PC-9 (cell line): ENCODE measurements around the gene DGLUCY. TPM values are rescaled to one million over a fixed set of nuclear protein-coding genes. Genes with fewer than 3 reads are reported as not detected.

Source experiments
- BruUV-seq: library from RNA; stranded (reverse); fragments of 400-500 nt; replicated peaks from 2 replicates; lab custom pipeline; 2021; lab: Mats Ljungman, UMichigan
- CTCF ChIA-PET: fragments of 300-600 bp; sonication (Branson Sonifier 250); formaldehyde crosslinking; loops from one replicate; lab custom pipeline; 2022; ENCODE audit warnings: antibody characterized with exemption; lab: Charles Lee
- POLR2A ChIA-PET: fragments of 300-600 bp; sonication (Branson Sonifier 250); formaldehyde crosslinking; loops from one replicate; lab custom pipeline; 2022; ENCODE audit warnings: antibody characterized with exemption; ENCODE audit not compliant: unreplicated experiment; lab: Charles Lee
- DNase-seq, 2 experiments: peaks; one replicate each; pipeline versions ENCODE4 v3.0.0 to v3.0.0-alpha.2; 2015 to 2022; ENCODE audit warnings: mixed read lengths in 1 of 2
- H2AFZ ChIP-seq: fragments of 200-600 bp; sonication (generic); 2 replicates; pipeline ENCODE4 v1.8.1; 2017; ENCODE audit warnings: antibody characterized with exemption
- H3F3A ChIP-seq: fragments of 200-600 bp; sonication (generic); 2 replicates; pipeline ENCODE4 v1.8.1; 2017; ENCODE audit warnings: antibody characterized with exemption, mild to moderate bottlenecking, low read depth; ENCODE audit not compliant: insufficient read depth
- H3K27ac ChIP-seq: fragments of 200-600 bp; sonication (generic); 2 replicates; pipeline ENCODE4 v1.6.1; 2016; ENCODE audit warnings: mixed run types
- H3K27me3 ChIP-seq: fragments of 200-600 bp; sonication (generic); 2 replicates; pipeline ENCODE4 v1.6.1; 2016; ENCODE audit warnings: low read depth, mixed run types; ENCODE audit not compliant: insufficient read depth
- H3K36me3 ChIP-seq: fragments of 200-600 bp; sonication (generic); 2 replicates; pipeline ENCODE4 v1.6.1; 2016; ENCODE audit warnings: low read depth, mixed run types
- H3K4me1 ChIP-seq: fragments of 200-600 bp; sonication (generic); replicated peaks from 2 replicates; pipeline ENCODE4 v1.6.1; 2016; ENCODE audit warnings: mixed run types; ENCODE audit not compliant: insufficient read depth
- H3K4me2 ChIP-seq: fragments of 200-600 bp; sonication (generic); 2 replicates; pipeline ENCODE4 v1.6.1; 2017; ENCODE audit warnings: mixed run types
- H3K4me3 ChIP-seq: fragments of 200-600 bp; sonication (generic); 2 replicates; pipeline ENCODE4 v1.6.1; 2016; ENCODE audit warnings: mixed run types
- H3K79me2 ChIP-seq: fragments of 200-600 bp; sonication (generic); 2 replicates; pipeline ENCODE4 v1.6.1; 2017; ENCODE audit warnings: low read depth, mixed run types
- H3K9me2 ChIP-seq: fragments of 200-600 bp; sonication (generic); 2 replicates; pipeline ENCODE4 v1.8.1; 2017; ENCODE audit warnings: mild to moderate bottlenecking; ENCODE audit not compliant: insufficient read depth
- H3K9me3 ChIP-seq: fragments of 200-600 bp; sonication (generic); 2 replicates; pipeline ENCODE4 v1.8.1; 2016; ENCODE audit warnings: low read depth; ENCODE audit not compliant: insufficient read depth
- H4K20me1 ChIP-seq: fragments of 200-600 bp; sonication (generic); 2 replicates; pipeline ENCODE4 v1.8.1; 2017; ENCODE audit not compliant: insufficient read depth
- CTCF ChIP-seq: fragments of 200-600 bp; sonication (generic); conservative IDR thresholded peaks from 2 replicates; pipeline ENCODE4 v1.6.1; 2017; ENCODE audit warnings: mixed run types, antibody characterized with exemption, mild to moderate bottlenecking, moderate library complexity
- EZH2 ChIP-seq: fragments of 200-600 bp; sonication (generic); IDR thresholded peaks from 2 replicates; pipeline ENCODE4 v1.8.0; 2017; ENCODE audit warnings: antibody characterized with exemption, low read depth
- intact Hi-C: fragments of 100-400 bp; cut with micrococcal nuclease; formaldehyde crosslinking; loops from one replicate; pipeline ENCODE4 v1.10.0; 2022; ENCODE audit not compliant: unreplicated experiment
- total RNA-seq: library from RNA; stranded (reverse); gene quantifications from 2 replicates; pipeline ENCODE4 v1.2.3, GENCODE V29; 2021

Gene DGLUCY
- total RNA-seq, 1 experiment from 2014 or later = 15.9 TPM

- Histone ChIP-seq H3K36me3 (no peaks in the 10 kb centered on the region), H3K4me1 (peaks cover 32% of the 10 kb centered on the region), H3K9me2 (no peaks in the 10 kb centered on the region), H3K4me2 (no peak overlapping the region), H3K27ac (no peak overlapping the region), H3F3A (peaks cover 19% of the 10 kb centered on the region; the same call in 1 of the 2 replicates), H2AFZ (no peak overlapping the region), H3K79me2 (no peaks in the 10 kb centered on the region), H4K20me1 (no peaks in the 10 kb centered on the region), H3K27me3 (no peaks in the 10 kb centered on the region), H3K4me3 (no peak overlapping the region), H3K9me3 (no peaks in the 10 kb centered on the region)
- DNase-seq = no peak
- TF ChIP-seq EZH2 = no peak
- TF ChIP-seq CTCF = no peak
- intact Hi-C loops = no loop called here
- CTCF ChIA-PET = no interaction called here
- BruUV-seq = no TSS peak
- POLR2A ChIA-PET = no interaction called here
Measured at GRCh38 chr14:91111443-91111842, 2.4 kb upstream of the DGLUCY start.

- Histone ChIP-seq H3F3A (peaks cover 21% of the 10 kb centered on the region; the same call in 1 of the 2 replicates), H3K27ac (no peak overlapping the region), H4K20me1 (no peaks in the 10 kb centered on the region), H3K4me2 (no peak overlapping the region), H3K4me1 (peaks cover 38% of the 10 kb centered on the region), H3K9me2 (no peaks in the 10 kb centered on the region), H3K4me3 (no peak overlapping the region), H3K36me3 (no peaks in the 10 kb centered on the region), H2AFZ (no peak overlapping the region), H3K27me3 (no peaks in the 10 kb centered on the region), H3K79me2 (no peaks in the 10 kb centered on the region), H3K9me3 (no peaks in the 10 kb centered on the region)
- ChIA-PET POLR2A (no interaction called here), CTCF (no interaction called here)
- intact Hi-C loops = no loop called here
- TF ChIP-seq CTCF = no peak
- no peak for TF ChIP-seq EZH2
- no TSS peak for BruUV-seq
- no peak for DNase-seq
Measured at GRCh38 chr14:91112194-91112593, 1.7 kb upstream of the DGLUCY start.

- peak; percentile 35 to 48 for DNase-seq
- Histone ChIP-seq H3K9me3 (no peaks in the 10 kb centered on the region), H3K4me2 (peak overlapping the region; percentile 71), H3K79me2 (no peaks in the 10 kb centered on the region), H3K4me3 (peak overlapping the region; percentile 47; the same call in 1 of the 2 replicates), H3F3A (peaks cover 21% of the 10 kb centered on the region; the same call in 1 of the 2 replicates), H4K20me1 (no peaks in the 10 kb centered on the region), H3K27ac (0 out of 2 replicates have a peak overlapping the region, but pooled peaks have one; percentile 21), H3K27me3 (no peaks in the 10 kb centered on the region), H3K9me2 (no peaks in the 10 kb centered on the region), H3K36me3 (no peaks in the 10 kb centered on the region), H2AFZ (peak overlapping the region; percentile 69; the same call in 1 of the 2 replicates), H3K4me1 (peaks cover 43% of the 10 kb centered on the region)
- CTCF ChIA-PET = interaction anchor here (0.6 kb wide), 1 partner anchor 224 kb away, joined by 9 read pairs; no protein-coding TSS in a partner anchor
- POLR2A ChIA-PET = no interaction called here
- TF ChIP-seq EZH2 (no peak), CTCF (no peak)
- intact Hi-C loops = no loop called here
- TSS peak; percentile 66 for BruUV-seq
Measured at GRCh38 chr14:91114079-91115065, 499 bp downstream of the DGLUCY start.
